ELR (cell line): ENCODE data around the gene PXDC1.
A peak's percentile ranks its signal among the peaks of the same experiment; 100 is the strongest.
"Not testable (repeated sequence)": the region's sequence is repeated elsewhere in the genome, so short reads cannot be mapped to it uniquely, and the experiment has no call there.

Experiments
- DNase-seq: peaks from one replicate; pipeline ENCODE4 v3.0.0-alpha.2; 2015; ENCODE audit warnings: low read depth

PXDC1 gene

DNA sequence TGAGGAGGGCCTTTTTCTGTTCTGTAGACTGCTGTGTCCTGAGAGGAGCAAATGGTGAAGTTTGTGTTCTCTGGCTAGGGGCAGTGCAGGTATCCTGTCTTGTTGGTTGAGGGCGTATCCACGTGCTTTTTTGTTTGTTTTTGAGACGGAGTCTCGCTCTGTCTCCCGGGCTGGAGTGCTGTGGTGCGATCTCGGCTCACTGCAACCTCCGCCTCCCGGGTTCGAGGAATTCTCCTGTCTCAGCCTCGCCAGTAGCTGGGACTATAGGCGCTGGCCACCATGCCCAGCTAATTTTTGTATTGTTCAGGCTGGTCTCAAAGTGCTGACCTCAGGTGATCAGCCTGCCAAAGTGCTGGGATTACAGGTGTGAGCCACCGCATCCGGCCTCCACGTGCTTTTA, 10.8 kb upstream of the PXDC1 start:
- DNase-seq, result no peak

- DNase-seq, result no peak
These were observed 10.4 kb upstream of the PXDC1 start for GRCh38 chr6:3761989-3762270.

- peak; percentile 79 for DNase-seq
These were observed 8.2 kb upstream of the PXDC1 start for GRCh38 chr6:3759646-3760232.

GRCh38 chr6:3758842-3759144, 7.3 kb upstream of the PXDC1 start:
- DNase-seq, result no peak

DNA sequence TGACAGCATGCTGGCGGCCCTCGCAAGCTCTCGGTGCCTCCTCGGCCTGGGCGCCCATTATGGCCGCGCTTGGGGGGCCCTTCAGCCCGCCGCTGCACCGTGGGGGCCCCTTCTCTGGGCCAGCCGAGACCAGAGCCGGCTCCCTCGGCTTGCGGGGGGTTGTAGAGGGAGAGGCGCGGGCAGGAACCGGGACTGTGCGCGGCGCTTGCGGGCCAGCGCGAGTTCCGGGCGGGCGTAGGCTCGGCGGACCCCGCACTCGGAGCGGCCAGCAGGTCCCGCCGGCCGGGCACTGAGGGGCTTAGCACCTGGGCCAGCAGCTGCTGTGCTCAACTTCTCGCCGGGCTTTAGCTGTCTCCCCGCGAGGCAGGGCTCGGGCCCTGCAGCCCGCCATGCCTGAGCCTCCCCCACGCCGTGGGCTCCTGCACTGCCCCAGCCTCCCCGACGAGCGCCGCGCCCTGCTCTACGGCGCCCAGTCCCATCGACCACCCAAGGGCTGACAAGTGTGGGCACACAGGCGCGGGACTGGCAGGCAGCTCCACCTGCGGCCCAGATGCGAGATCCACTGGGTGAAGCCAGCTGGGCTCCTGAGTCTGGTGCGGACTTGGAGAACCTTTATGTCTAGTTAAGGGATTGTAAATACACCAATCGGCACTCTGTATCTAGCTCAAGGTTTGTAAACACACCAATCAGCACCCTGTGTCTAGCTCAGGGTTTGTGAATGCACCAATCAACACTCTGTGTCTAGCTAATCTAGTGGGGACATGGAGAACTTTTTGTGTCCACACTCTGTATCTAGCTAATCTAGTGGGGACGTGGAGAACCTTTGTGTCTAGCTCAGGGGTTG, 6.7 kb upstream of the PXDC1 start:
- not testable (repeated sequence) for DNase-seq

DNA sequence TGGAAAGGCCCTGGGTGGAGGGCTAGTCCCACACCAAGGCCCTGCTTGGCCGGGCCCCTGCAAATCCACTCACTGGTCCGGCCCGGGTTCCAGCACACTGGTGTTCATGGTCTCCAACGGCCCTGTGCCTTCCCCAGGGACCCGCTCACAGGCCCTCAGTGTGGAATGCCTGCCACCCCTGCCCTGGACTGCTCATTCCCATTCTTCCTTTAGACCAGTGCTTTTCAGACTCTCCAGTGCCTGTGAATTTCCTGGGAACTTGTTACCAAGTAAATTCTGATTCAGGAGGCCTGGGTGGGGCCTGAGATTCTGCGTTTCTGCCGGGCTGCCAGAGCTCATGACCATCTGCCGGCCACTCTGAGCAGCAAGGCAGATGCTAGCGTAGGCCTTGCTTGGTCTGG, 5.7 kb upstream of the PXDC1 start:
- DNase-seq, result no peak

DNA sequence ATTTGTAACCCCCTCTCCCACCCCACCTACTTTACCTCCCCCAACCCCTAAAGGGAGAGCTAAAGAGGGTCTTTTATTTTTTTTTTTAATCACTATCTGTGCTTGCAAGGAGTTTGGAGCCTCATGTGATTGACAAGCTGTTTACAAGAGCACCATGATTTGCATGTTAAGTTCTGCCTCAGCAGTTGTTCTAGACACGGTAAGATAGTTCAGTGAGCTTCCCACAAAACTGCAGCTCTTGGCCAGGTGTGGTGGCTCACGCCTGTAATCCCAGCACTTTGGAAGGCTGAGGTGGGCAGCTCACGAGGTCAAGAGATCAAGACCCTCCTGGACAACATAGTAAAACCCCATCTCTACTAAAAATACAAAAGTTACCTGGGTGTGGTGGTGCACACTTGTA, 5.0 kb upstream of the PXDC1 start:
- DNase-seq, result no peak

DNA sequence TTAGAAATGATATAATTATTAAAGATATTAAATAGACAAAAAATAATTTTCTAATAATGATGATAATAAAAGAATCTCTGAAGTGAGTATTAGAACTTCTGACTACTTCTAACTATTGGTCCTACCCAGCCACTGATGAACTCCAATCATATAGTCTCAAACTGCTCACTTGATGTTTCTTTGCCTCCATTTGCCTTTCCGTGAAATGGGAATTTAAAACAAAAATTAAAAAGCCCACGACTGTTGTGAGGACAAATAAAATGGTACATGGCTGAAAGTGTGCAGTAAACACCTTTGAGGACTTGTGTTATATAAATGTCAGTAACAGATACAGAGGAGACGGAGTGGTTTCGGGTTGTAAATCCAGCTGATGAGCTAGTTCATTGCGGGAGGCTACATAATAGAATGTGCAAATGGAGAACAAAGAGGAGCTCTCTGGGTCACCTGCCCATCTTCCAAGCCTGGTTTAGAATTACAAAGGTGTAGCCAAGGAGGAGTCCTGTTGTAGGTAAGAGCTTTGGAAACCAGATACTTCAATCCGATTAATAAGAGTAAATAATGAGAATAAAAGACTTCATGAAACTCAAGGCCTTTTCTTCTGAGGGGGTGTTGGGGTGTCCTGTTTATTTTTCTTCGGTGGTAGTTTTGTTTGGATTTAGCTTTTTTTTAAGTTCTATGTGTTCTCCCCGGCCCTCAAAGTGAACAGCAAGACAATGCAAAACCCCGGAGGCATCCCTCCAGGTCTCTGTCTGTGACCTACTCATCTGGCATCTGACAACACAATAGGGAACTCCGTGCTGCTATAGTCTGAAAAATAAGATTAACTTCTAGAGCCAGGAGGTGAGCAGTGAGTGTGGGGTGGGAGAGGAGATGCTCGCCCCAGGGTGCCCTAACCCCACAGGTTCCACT, 4.4 kb upstream of the PXDC1 start:
- DNase-seq, result peak; percentile 19

- no peak for DNase-seq
These were observed 3.3 kb upstream of the PXDC1 start for GRCh38 chr6:3754776-3755175.

DNA sequence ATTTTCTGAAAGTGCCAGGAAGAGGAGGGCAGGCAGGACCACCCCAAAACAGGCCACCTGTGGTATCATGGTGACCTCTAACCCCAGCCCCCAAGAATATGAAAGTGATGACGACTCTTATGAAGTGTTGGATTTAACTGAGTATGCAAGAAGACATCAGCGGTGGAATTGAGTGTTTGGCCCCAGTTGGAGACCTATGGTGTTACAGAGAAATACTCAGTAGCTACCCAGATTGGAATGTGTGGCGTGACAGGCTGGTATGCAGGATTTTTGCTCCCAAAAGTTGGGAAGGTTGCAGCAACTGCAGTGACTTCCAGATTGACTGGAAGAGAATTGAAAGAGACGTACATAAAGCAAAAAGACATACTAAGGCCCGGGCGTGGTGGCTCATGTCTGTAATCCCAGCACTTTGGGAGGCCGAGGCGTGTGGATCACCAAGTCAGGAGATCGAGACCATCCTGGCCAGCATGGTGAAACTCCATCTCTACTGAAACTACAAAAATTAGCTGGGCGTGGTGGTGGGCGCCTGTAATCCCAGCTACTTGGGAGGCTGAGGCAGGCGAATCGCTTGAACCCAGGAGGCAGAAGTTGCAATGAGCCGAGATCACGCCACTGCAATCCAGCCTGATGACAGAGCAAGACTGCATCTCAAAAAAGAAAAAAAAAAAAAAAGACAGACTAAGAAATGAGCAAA, 2.7 kb upstream of the PXDC1 start:
- DNase-seq, result not testable (repeated sequence)

GRCh38 chr6:3753228-3753835, 1.8 kb upstream of the PXDC1 start:
- DNase-seq, result no peak

DNA sequence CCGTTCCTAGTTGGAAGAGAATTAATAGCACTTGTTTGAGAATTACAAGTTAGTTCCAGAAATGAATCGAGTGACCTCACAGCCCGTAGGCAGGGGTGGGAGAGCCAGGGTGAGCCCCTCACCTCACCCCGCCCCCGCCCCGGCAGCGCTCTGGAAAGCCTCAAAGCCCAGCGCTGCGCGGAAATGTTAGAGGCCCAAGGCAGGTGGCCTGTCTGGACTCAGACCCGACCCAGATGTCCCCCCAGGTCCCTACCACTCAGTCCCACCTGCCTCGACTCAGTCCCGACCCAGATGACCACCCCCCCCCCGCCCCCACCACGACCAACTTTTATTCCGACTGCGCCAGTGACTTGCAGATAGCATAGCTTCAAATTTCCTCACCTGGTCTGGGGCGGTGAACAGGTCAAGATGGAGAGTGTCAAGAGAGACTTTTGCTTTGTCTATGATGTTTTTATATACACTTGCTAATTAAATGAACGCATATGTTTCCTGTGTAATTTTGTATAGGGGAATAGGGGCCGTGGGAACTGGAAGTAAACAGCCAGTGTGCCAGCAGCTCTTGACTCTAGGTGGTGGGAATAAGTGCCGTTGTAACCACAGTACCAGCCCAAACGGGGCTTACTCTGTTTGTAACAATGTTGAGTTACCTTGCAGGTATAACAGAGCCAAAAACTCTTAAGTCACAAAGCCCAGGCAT, 1.2 kb upstream of the PXDC1 start:
- DNase-seq, result no peak

GRCh38 chr6:3751730-3752530, 417 bp upstream of the PXDC1 start:
- peak; percentile 95 for DNase-seq

DNA sequence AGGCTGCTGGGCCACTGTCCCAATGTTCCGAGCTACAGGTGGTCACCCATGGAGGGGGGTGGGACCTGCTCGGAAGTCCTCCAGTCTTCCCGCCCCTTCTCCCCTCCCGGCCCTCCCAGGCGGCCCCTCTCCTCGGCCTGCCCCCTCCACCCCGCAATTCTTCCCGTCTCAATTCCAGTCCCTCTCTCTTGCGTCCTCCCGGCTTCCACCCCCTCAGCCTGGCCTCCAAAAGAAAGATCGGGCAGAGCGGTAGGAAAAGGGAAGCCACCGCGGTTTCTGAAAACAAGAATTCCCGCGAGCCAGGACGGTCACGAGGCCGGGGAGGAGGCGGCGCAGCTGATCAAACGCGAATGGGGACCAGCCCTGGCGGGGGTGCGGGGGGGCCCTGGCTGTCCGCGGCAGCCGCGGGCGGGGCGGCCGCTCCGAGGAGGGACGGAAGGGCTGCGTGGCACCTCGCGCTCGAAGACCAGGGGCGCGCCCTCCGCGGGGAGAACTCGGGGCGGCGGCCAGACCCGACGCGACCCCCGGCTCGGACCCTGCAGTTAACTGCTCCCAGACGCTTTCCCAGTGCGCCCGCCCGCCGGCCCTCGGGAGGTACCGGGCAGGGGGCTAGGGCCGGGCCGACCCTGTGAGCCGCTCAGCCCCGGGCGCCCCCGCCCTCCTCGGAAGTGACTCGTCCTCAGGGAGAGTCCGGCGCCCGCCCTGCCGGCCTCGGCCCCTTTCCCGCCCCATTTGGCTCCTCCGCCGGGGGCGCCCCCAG, 1.0 kb downstream of the PXDC1 start:
- peak; percentile 83 for DNase-seq

GRCh38 chr6:3749977-3750316, 1.6 kb downstream of the PXDC1 start:
- DNase-seq, result peak; percentile 83

GRCh38 chr6:3749067-3749841, 2.3 kb downstream of the PXDC1 start:
- DNase-seq, result peak; percentile 20

DNA sequence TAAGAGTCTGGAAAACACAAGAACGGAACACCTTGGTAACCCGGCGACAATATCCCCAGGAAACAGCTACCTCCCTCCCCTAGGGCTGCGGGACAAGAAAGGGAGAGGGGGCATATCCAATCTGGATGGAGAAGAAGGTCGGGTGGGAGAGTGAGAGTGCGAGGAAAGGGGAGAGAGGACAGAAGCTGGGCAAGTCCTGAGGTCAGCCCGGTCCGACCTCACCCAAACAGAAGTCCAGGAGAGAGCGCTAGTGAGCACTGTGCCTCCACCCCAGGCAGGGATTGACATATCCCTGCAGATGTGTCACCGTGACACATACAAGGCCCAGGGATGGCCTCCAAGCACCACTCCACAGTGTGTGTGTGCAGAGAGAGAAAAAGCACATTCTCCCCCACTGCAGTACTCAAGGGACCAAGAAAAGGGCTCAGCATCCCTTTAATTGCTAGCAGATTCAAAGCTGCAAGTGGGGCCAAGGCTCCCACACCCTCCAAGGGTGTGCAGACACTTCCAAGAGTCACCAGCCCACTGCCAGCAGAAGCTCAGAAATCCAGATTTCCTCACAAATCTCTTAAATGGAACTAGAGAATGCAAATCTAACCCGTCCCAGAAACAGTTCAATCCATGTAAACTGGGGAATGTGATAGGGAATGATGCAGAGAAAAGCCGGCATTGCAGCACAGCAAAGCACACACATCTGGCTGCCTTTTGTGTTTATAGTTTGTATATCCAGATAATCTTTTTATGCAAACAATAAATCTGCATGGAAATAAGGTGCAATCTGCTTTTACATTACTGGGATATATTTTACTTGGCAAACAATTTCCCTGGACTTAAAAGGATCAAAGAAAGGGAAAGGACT, 3.1 kb downstream of the PXDC1 start:
- peak; percentile 95 for DNase-seq

DNA sequence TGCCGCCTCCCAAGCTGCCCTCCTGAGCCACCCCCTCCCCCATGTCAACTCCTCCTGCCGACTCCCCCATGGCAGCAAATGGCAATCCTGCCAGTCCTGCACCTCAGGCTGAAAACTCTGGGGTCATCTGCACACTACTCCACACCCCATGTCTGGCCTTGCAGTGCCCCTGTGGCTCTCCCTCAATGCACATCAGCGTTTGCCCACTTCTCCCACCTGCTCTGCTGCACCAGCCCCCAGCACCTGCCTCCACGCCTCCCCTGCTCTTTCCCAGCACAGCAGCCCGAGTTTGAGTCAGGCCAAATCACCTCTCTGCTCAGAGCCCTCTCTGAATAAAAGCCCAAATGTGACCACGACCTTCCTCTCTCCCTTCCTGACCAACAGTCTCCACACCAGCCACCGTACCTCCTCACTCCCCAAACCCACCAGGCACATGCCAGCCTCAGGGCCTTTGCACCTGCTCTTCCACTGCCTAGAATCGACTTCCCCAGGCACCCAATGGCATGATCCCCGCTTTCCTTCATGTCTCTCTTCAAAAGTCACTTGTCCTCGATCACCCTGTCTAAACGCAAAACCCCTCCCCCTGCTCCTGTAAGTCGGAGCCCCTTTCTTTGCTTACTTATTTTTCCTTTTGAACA, 4.3 kb downstream of the PXDC1 start:
- no peak for DNase-seq
